Middle frontal gyrus (tissue), 1 donor: ENCODE results near the gene MED31.
"Not testable (repeated sequence)": the region's sequence is repeated elsewhere in the genome, so short reads cannot be mapped to it uniquely, and the experiment has no call there.

Experiments
- DNase-seq: peaks from one replicate; pipeline ENCODE4 v3.0.0-alpha.2; 2015; ENCODE audit warnings: low spot score; ENCODE audit errors: extremely low spot score

MED31 gene

GRCh38 chr17:6627019-6627418 lies 24.4 kb downstream of the MED31 start:
- no peak for DNase-seq

- no peak for DNase-seq
Measured at GRCh38 chr17:6626616-6627015, 24.8 kb downstream of the MED31 start.

DNA sequence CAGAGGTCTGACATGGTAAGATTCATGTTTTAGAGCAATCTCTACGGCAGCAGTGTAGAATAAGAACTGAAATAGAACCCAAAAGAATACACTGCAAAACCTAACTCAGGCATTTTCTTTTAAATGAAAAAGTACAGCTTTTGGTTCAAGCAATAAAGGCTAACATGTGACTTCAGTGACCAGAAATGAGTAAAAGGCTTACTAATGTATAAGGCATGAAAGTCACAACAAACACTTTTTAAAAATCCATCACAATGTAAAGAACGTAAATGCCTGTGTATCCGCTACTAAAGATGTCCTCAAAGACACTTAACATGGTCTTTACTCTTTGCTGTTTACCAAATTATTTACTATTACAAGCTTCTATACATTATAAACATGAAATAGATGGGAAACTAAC lies 27.5 kb downstream of the MED31 start:
- no peak for DNase-seq

DNA sequence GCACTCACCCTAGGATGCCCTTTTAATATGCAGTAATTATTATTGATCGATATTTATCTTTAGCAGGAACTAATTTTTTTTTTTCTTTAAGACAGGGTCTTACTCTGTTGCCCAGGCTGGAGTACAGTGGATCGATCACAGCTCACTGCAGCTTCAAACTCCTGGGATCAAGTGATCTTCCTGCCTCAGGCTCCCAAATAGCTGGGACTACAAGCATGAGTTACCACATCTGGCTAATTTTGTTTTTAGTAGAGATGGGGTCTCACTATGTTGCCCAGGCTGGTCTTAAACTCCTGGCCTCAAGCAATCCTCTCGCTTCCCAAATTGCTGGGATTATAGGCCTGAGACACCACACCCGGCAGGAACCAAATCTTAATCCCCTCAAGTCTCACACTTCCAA lies 40.2 kb downstream of the MED31 start:
- no peak for DNase-seq

- no peak for DNase-seq
Measured at GRCh38 chr17:6610011-6610410, 41.4 kb downstream of the MED31 start.

DNA sequence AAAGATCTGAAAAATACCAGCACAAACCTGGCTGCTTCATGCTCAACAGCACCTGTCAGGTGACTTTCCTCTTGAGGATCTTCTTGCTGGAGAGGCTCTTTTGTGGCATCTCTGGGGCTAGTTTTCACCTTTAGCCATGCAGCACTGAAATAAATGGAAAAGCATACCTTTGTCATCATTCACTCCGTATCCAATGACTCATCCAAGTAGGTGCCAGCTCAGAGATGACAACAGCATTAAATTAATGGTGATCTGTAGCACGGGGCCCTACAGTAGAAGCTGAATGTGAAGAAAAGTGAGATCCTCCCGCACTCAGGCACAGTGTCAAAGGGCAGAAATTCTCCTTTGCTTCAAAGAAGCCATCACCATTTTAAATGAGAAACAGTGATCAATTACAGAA lies 43.1 kb downstream of the MED31 start:
- DNase-seq, result no peak

GRCh38 chr17:6605142-6605541 lies 46.3 kb downstream of the MED31 start:
- DNase-seq, result no peak

- no peak for DNase-seq
Measured at GRCh38 chr17:6603744-6604325, 47.6 kb downstream of the MED31 start.

GRCh38 chr17:6602141-6602540 lies 49.3 kb downstream of the MED31 start:
- no peak for DNase-seq

GRCh38 chr17:6599364-6599763 lies 52.0 kb downstream of the MED31 start:
- DNase-seq, result no peak

- DNase-seq, result no peak
Measured at GRCh38 chr17:6597727-6598126, 53.7 kb downstream of the MED31 start.

GRCh38 chr17:6596941-6597340 lies 54.5 kb downstream of the MED31 start:
- no peak for DNase-seq

DNA sequence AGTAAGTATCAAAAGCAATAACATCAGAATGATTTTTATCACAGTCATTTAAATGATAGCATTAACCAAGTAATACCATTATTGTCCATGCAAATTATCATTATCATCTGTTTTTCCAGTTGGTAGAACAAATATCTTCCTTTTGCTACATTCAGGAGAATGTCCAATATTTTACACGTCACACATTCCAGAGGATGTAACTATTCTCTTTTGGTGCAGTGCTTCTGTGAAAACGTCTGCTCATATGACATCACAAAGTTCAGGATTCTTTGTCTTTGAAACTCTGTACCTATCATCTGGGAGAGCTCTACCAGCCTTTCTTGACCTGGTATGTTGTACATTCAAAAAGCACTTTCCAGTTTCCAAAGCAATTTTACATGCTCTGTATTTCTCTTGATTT lies 54.9 kb downstream of the MED31 start:
- no peak for DNase-seq

GRCh38 chr17:6596081-6596480 lies 55.3 kb downstream of the MED31 start:
- no peak for DNase-seq

- not testable (repeated sequence) for DNase-seq
Measured at GRCh38 chr17:6593371-6593770, 58.0 kb downstream of the MED31 start.
